DMS 273 treated with DMSO at 0.1 percent for 48 hours (cell line): ENCODE measurements around the gene BNC2.
A peak's percentile ranks its signal among the peaks of the same experiment; 100 is the strongest.

Source experiments
- DNase-seq: peaks from one replicate; lab custom pipeline; 2025; lab: John Stamatoyannopoulos, UW

Gene BNC2

GRCh38 chr9:16597136-16597535 is 273.3 kb downstream of the BNC2 start:
- DNase-seq, result no peak

- no peak for DNase-seq
These were observed 275.2 kb downstream of the BNC2 start for GRCh38 chr9:16595227-16595626.

GRCh38 chr9:16594787-16595186 is 275.7 kb downstream of the BNC2 start:
- no peak for DNase-seq

- DNase-seq, result no peak
These were observed 276.7 kb downstream of the BNC2 start for GRCh38 chr9:16593746-16594145.

- DNase-seq, result no peak
These were observed 279.4 kb downstream of the BNC2 start for GRCh38 chr9:16591092-16591491.

GRCh38 chr9:16585591-16585990 is 284.9 kb downstream of the BNC2 start:
- DNase-seq, result no peak

- DNase-seq, result no peak
These were observed 290.5 kb downstream of the BNC2 start for GRCh38 chr9:16579872-16580432.

GRCh38 chr9:16575986-16576245 is 294.6 kb downstream of the BNC2 start:
- DNase-seq, result no peak

GRCh38 chr9:16575142-16575985 is 295.1 kb downstream of the BNC2 start:
- peak; percentile 21 for DNase-seq

GRCh38 chr9:16572005-16572734 is 298.3 kb downstream of the BNC2 start:
- DNase-seq, result no peak

GRCh38 chr9:16571127-16571802 is 299.2 kb downstream of the BNC2 start:
- DNase-seq, result peak; percentile 26

- DNase-seq, result no peak
These were observed 307.0 kb downstream of the BNC2 start for GRCh38 chr9:16563446-16563845.

GRCh38 chr9:16561121-16561520 is 309.3 kb downstream of the BNC2 start:
- no peak for DNase-seq

- no peak for DNase-seq
These were observed 310.9 kb downstream of the BNC2 start for GRCh38 chr9:16559418-16560188.

GRCh38 chr9:16555802-16556201 is 314.7 kb downstream of the BNC2 start:
- no peak for DNase-seq

GRCh38 chr9:16553869-16554540 is 316.5 kb downstream of the BNC2 start:
- no peak for DNase-seq

GRCh38 chr9:16552252-16552651 is 318.2 kb downstream of the BNC2 start:
- DNase-seq, result no peak

- DNase-seq, result no peak
These were observed 318.8 kb downstream of the BNC2 start for GRCh38 chr9:16551692-16552091.

GRCh38 chr9:16545639-16546038 is 324.8 kb downstream of the BNC2 start:
- no peak for DNase-seq

- DNase-seq, result no peak
These were observed 325.6 kb downstream of the BNC2 start for GRCh38 chr9:16544842-16545241.

- no peak for DNase-seq
These were observed 326.8 kb downstream of the BNC2 start for GRCh38 chr9:16543686-16544085.
